Activated T-cell treated with anti-CD3 and anti-CD28 coated beads, Interleukin-2, amount 50 U/mL, for 48 hours (primary cell): ENCODE measurements around the gene ATP9A.
"Not testable (repeated sequence)": the region's sequence is repeated elsewhere in the genome, so short reads cannot be mapped to it uniquely, and the experiment has no call there.

Experiments
- DNase-seq, 2 experiments: peaks; one replicate each; pipeline ENCODE4 v3.0.0-alpha.2; 2020

The ATP9A gene

GRCh38 chr20:51570739-51571459, 197.3 kb downstream of the ATP9A start:
- DNase-seq, result no peak

- no peak for DNase-seq
Observed at GRCh38 chr20:51569815-51570738, 198.1 kb downstream of the ATP9A start.

GRCh38 chr20:51568533-51568932, 199.7 kb downstream of the ATP9A start:
- not testable (repeated sequence) for DNase-seq

GRCh38 chr20:51567622-51568021, 200.6 kb downstream of the ATP9A start:
- DNase-seq, result no peak

GRCh38 chr20:51566594-51566993, 201.6 kb downstream of the ATP9A start:
- DNase-seq, result no peak

- no peak for DNase-seq
Observed at GRCh38 chr20:51565298-51566144, 202.7 kb downstream of the ATP9A start.

GRCh38 chr20:51563486-51564332, 204.5 kb downstream of the ATP9A start:
- peak; percentile 45 to 47 for DNase-seq

- DNase-seq, result no peak
Observed at GRCh38 chr20:51563174-51563485, 205.1 kb downstream of the ATP9A start.

- peak; percentile 49 to 52 for DNase-seq
Observed at GRCh38 chr20:51562332-51563173, 205.6 kb downstream of the ATP9A start.

- no peak for DNase-seq
Observed at GRCh38 chr20:51562027-51562331, 206.2 kb downstream of the ATP9A start.

GRCh38 chr20:51560550-51561307, 207.5 kb downstream of the ATP9A start:
- DNase-seq, result no peak

GRCh38 chr20:51560042-51560441, 208.1 kb downstream of the ATP9A start:
- no peak for DNase-seq

- peak in 1 of 2 experiments; percentile 32 for DNase-seq
Observed at GRCh38 chr20:51554538-51555165, 213.5 kb downstream of the ATP9A start.

GRCh38 chr20:51553897-51554486, 214.2 kb downstream of the ATP9A start:
- no peak for DNase-seq

- DNase-seq, result no peak
Observed at GRCh38 chr20:51551186-51551585, 217.0 kb downstream of the ATP9A start.

- no peak for DNase-seq
Observed at GRCh38 chr20:51549474-51549873, 218.7 kb downstream of the ATP9A start.

- DNase-seq, result no peak
Observed at GRCh38 chr20:51547951-51548350, 220.2 kb downstream of the ATP9A start.
